GM12801 (cell line): ENCODE data around the gene KRTAP5-1.
A peak's percentile ranks its signal among the peaks of the same experiment; 100 is the strongest.

Source experiments
- CTCF ChIP-seq: IDR thresholded peaks from one replicate; pipeline ENCODE4 v1.5.1; 2011; ENCODE audit warnings: control low read depth; ENCODE audit not compliant: insufficient read length; ENCODE audit errors: extremely low read depth

KRTAP5-1 gene

DNA sequence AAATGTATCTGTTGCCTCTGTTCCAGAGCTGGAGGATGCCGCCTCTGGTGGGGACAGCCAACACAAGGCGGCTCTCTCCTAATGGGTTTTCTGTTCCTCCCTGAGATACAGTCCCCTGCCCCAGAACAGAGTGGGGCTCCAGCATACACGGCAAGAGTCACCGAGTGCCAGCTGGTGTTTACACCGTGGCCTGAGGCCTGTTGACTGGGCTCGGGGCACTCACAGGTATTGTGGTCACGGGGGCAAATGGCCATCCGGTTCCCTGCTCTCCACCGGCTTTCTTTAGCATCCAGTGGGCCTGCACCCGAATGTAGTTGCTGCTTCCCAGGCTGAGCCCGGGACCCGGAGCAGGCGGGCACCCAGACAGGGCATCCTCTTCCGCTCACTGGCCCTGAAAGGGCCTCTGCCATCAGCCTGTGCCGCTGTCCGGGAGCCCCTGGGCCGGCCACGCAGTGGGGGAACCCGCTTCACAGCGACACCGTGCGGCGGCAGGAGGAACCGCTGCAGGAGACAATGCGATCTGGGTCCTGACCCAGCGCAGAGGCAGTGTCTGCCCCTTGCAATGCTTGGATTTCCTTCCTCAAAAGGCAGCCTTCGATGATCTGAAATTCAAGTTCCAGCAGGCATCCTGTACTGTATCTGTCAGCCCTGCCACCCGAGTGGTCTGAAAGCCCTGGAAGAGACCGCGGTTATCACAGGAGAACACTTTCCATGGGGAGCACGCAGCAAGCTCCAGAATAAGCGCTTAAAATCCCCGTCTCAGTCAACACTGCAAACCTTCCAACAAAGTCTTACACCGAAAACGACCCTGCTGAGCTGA, 43.6 kb upstream of the KRTAP5-1 start:
- peak; percentile 35 for TF ChIP-seq CTCF

GRCh38 chr11:1625541-1625940, 40.5 kb upstream of the KRTAP5-1 start:
- no peak for TF ChIP-seq CTCF

GRCh38 chr11:1624621-1625020, 39.5 kb upstream of the KRTAP5-1 start:
- no peak for TF ChIP-seq CTCF

GRCh38 chr11:1623716-1624115, 38.6 kb upstream of the KRTAP5-1 start:
- TF ChIP-seq CTCF, result no peak

- no peak for TF ChIP-seq CTCF
Observed at GRCh38 chr11:1622086-1622485, 37.0 kb upstream of the KRTAP5-1 start, which contains the start of gene KRTAP5-4. Gene KRTAP5-4 (minus strand): TSS chr11:1622138. CDS start chr11:1622093, 45 bp downstream.

DNA sequence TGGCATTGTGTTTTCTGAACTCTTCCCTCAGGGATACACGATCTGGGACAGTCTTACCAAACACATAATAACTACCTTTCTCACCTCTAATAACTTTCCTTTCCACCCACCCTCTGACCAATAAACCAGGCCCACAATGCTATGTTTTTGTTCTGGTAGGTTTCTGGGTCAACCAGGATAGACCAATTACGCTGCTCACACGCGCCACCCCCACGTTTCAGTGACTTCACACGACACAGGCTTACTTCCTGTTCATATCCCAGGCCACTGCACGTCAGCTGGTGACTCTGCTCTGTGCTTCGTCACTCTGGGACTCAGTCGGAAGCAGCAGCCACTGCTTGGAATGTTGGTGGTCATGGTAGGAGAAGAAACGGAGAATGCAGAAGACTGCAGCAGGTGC, 34.4 kb upstream of the KRTAP5-1 start:
- no peak for TF ChIP-seq CTCF

DNA sequence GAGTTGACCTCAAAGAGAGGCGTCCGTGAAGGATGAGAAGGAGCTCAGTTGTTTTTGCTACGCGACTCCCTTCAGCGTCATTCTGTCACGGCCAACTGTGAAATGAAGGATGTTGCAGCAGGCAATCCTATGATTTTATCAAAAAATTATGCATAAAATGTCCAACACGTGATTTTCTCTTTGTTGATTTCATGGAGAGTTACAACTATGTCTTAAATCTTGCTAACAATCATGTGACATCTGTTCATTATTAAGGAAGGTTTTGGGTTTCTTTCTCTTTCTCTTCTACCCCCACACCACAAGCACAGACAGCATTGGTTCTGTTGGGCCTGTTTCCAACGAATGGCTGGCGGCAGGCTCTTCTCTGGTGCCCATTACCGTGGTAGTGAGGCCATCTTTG, 33.1 kb upstream of the KRTAP5-1 start:
- no peak for TF ChIP-seq CTCF
